ENCODE results near the gene TRIM40.
"Not testable (repeated sequence)": the region's sequence is repeated elsewhere in the genome, so short reads cannot be mapped to it uniquely, and the experiment has no call there.

The TRIM40 gene

GRCh38 chr6:30113841-30114240 lies 22.1 kb upstream of the TRIM40 start:
- peak; percentile 46 for DNase-seq

GRCh38 chr6:30116724-30117123 lies 19.2 kb upstream of the TRIM40 start:
- DNase-seq = no peak

GRCh38 chr6:30118691-30119090 lies 17.2 kb upstream of the TRIM40 start:
- not testable (repeated sequence) for DNase-seq

GRCh38 chr6:30121446-30122366 lies 14.2 kb upstream of the TRIM40 start:
- DNase-seq = no peak

- peak; percentile 56 for DNase-seq
Measured at GRCh38 chr6:30122515-30122914, 13.4 kb upstream of the TRIM40 start.

GRCh38 chr6:30127238-30128093 lies 8.5 kb upstream of the TRIM40 start:
- DNase-seq = no peak

- DNase-seq = peak; percentile 44
Measured at GRCh38 chr6:30129265-30130178, 6.4 kb upstream of the TRIM40 start.

- DNase-seq = no peak
Measured at GRCh38 chr6:30130179-30130679, 5.7 kb upstream of the TRIM40 start.

- peak; percentile 85 for DNase-seq
Measured at GRCh38 chr6:30130887-30131862, 4.8 kb upstream of the TRIM40 start.

- no peak for DNase-seq
Measured at GRCh38 chr6:30131947-30132497, 3.9 kb upstream of the TRIM40 start.

GRCh38 chr6:30135147-30135546 lies 793 bp upstream of the TRIM40 start:
- no peak for DNase-seq

- no peak for DNase-seq
Measured at GRCh38 chr6:30136570-30137286, 788 bp downstream of the TRIM40 start.

- DNase-seq = not testable (repeated sequence)
Measured at GRCh38 chr6:30140240-30140639, 4.3 kb downstream of the TRIM40 start.

- DNase-seq = no peak
Measured at GRCh38 chr6:30142665-30143064, 6.7 kb downstream of the TRIM40 start.

- DNase-seq = no peak
Measured at GRCh38 chr6:30143780-30144179, 7.8 kb downstream of the TRIM40 start.

- DNase-seq = peak; percentile 28
Measured at GRCh38 chr6:30144811-30145210, 8.9 kb downstream of the TRIM40 start.

GRCh38 chr6:30145818-30146217 lies 9.9 kb downstream of the TRIM40 start:
- no peak for DNase-seq

GRCh38 chr6:30147096-30147495 lies 11.2 kb downstream of the TRIM40 start:
- no peak for DNase-seq

GRCh38 chr6:30149234-30149633 lies 13.3 kb downstream of the TRIM40 start:
- DNase-seq = no peak
